ENCODE data around the gene SH2D3C. TPM values are rescaled to one million over a fixed set of nuclear protein-coding genes. Genes with fewer than 3 reads are reported as not detected.

SH2D3C gene
- total RNA-seq, 1 donor from 2014 or later, result not detected

DNA sequence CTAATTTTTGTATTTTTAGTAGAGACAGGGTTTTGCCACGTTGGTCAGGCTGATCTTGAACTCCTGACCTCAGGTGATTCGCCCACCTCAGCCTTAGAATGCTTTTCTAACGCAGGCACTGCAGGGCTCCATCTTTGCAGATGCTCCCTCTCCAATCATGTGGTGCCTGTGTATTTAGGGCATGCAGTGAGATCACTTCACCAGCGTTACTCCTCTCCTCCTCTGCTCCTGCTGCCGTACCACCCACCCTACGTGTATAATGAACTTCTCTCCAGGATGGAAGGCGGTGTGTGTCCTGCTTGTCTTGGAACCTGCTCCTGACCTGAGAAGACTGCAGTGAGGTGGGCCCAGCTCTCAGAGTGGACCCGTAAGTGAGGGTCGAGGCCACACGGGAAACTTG lies 85.3 kb downstream of the SH2D3C start:
- FAIRE-seq (no peak), DNase-seq (ENCODE audit: low read depth) (no peak)
- TF ChIP-seq, protein P1, sequence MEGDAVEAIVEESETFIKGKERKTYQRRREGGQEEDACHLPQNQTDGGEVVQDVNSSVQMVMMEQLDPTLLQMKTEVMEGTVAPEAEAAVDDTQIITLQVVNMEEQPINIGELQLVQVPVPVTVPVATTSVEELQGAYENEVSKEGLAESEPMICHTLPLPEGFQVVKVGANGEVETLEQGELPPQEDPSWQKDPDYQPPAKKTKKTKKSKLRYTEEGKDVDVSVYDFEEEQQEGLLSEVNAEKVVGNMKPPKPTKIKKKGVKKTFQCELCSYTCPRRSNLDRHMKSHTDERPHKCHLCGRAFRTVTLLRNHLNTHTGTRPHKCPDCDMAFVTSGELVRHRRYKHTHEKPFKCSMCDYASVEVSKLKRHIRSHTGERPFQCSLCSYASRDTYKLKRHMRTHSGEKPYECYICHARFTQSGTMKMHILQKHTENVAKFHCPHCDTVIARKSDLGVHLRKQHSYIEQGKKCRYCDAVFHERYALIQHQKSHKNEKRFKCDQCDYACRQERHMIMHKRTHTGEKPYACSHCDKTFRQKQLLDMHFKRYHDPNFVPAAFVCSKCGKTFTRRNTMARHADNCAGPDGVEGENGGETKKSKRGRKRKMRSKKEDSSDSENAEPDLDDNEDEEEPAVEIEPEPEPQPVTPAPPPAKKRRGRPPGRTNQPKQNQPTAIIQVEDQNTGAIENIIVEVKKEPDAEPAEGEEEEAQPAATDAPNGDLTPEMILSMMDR (IDR thresholded peaks at IDR 0.05; ENCODE audit: insufficient read depth, low read length, severe bottlenecking), result no peak
- Histone ChIP-seq H3K36me3 (ENCODE audit: control insufficient read depth, insufficient read depth, low read length) (peaks cover 1% of the 10 kb centered on the region), H3K4me3 (ENCODE audit: low read depth, low read length) (no peak overlapping the region), H3K27me3 (ENCODE audit: control insufficient read depth, insufficient read depth, low read length) (no peaks in the 10 kb centered on the region)

DNA sequence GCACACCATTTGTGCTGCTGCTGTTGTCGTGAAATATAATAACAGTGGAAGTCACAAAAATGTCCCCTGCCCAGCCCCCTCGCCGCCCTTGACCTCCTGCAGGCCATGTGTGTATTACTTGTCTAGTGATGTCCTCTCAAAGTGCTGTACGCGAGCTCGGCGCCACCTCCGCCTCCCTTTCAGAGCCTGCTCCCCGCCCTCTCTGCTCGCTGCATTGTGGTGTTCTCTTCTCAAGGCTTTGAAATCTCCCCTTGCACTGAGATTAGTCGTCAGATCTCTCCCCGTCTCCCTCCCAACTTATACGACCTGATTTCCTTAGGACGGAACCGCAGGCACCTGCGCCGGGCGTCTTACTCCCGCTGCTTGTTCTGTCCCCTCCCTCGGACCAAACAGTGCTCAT lies 86.4 kb downstream of the SH2D3C start:
- H3K27me3 ChIP-seq (ENCODE audit: control insufficient read depth, insufficient read depth, low read length), result no peaks in the 10 kb centered on the region
- no peak overlapping the region for H3K4me3 ChIP-seq (ENCODE audit: low read depth, low read length)
- DNase-seq (ENCODE audit: low read depth) (no peak), FAIRE-seq (no peak)
- TF ChIP-seq, protein P1 (IDR thresholded peaks at IDR 0.05; ENCODE audit: insufficient read depth, low read length, severe bottlenecking), result no peak
- H3K36me3 ChIP-seq (ENCODE audit: control insufficient read depth, insufficient read depth, low read length), result peaks cover 1% of the 10 kb centered on the region

DNA sequence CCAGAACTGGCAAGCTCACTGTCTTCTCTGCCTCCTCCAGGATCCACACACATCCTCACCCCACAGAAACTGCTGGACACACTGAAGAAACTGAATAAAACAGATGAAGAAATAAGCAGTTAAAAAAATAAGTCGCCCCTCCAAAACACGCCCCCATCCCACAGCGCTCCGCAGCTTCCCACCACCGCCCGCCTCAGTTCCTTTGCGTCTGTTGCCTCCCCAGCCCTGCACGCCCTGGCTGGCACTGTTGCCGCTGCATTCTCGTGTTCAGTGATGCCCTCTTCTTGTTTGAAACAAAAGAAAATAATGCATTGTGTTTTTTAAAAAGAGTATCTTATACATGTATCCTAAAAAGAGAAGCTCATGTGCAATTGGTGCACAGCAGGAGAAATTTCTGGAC lies 87.7 kb downstream of the SH2D3C start:
- no peak for DNase-seq (ENCODE audit: low read depth)
- FAIRE-seq, result no peak
- TF ChIP-seq, protein P1 (IDR thresholded peaks at IDR 0.05; ENCODE audit: insufficient read depth, low read length, severe bottlenecking), result no peak
- peaks cover 1% of the 10 kb centered on the region for H3K36me3 ChIP-seq (ENCODE audit: control insufficient read depth, insufficient read depth, low read length)
- no peak overlapping the region for H3K4me3 ChIP-seq (ENCODE audit: low read depth, low read length)
- H3K27me3 ChIP-seq (ENCODE audit: control insufficient read depth, insufficient read depth, low read length), result no peaks in the 10 kb centered on the region

DNA sequence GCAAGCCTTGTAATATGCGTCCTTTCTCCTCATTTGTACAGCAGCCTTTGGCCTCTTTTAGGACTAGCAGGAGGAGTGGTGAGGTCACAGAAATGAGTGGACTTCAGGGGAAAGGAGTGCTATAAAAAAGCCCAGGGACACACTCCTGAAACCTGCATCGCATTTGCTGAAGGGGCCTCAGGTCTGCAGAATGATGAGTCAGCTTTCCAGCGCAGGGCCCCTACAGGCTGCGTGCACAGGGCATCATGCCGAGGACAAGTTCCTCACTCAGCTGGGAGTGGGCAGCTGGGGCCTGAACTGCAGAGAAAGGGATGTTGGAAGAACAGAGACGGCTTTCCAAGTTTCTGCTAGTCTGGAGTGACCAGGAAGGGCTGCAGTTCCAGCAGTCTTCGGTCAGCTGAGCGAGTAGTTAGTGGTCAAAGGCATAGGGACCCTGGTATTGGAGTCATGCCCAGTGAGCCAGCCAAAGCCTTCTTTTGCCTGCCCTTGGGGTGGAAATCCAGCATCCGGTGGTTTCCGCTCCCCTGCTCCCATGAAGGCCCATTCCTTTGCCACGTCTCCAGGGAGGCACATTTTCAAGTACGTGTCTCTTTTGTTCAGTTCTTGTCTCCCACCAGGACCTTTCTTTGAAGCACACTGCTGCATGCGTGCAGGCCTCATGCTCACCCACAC lies 89.0 kb downstream of the SH2D3C start:
- DNase-seq (ENCODE audit: low read depth) (no peak), FAIRE-seq (peak; percentile 13)
- H3K36me3 ChIP-seq (ENCODE audit: control insufficient read depth, insufficient read depth, low read length), result peaks cover 1% of the 10 kb centered on the region
- TF ChIP-seq, protein P1 (IDR thresholded peaks at IDR 0.05; ENCODE audit: insufficient read depth, low read length, severe bottlenecking), result no peak
- no peaks in the 10 kb centered on the region for H3K27me3 ChIP-seq (ENCODE audit: control insufficient read depth, insufficient read depth, low read length)
- no peak overlapping the region for H3K4me3 ChIP-seq (ENCODE audit: low read depth, low read length)

Other genes with a start within 250 kb of the SH2D3C start
- gene STXBP1, start 166.4 kb downstream of the SH2D3C start, total RNA-seq, result 7.9 and 17.1 TPM in 2 replicates
- under 0.01 TPM in 1 of 2 replicates, not detected in the other for gene CFAP157, start 71.7 kb downstream of the SH2D3C start, total RNA-seq
- gene PTRH1, start 63.0 kb downstream of the SH2D3C start, total RNA-seq, result 26.6 and 58.9 TPM in 2 replicates
- not detected in 2 replicates for gene TTC16, start 62.6 kb downstream of the SH2D3C start, total RNA-seq
- gene TOR2A, start 43.4 kb downstream of the SH2D3C start, total RNA-seq, result 1.8 and 4.6 TPM in 2 replicates
- 78.5 and 81.7 TPM in 2 replicates for gene CDK9, start 7.4 kb upstream of the SH2D3C start, total RNA-seq
- 46.9 and 70.0 TPM in 2 replicates for gene FPGS, start 24.2 kb upstream of the SH2D3C start, total RNA-seq
- gene ENG, start 76.0 kb upstream of the SH2D3C start, total RNA-seq, result 0.13 and 2.4 TPM in 2 replicates
- 19.0 and 54.0 TPM in 2 replicates for gene AK1, start 99.0 kb upstream of the SH2D3C start, total RNA-seq
- gene ST6GALNAC6, start 120.9 kb upstream of the SH2D3C start, total RNA-seq, result 18.2 and 18.4 TPM in 2 replicates
- 21.3 and 21.8 TPM in 2 replicates for gene ST6GALNAC4, start 138.4 kb upstream of the SH2D3C start, total RNA-seq
- gene PIP5KL1, start 152.1 kb upstream of the SH2D3C start, total RNA-seq, result 2.1 and 5.1 TPM in 2 replicates
- gene DPM2, start 159.2 kb upstream of the SH2D3C start, total RNA-seq, result 11.8 and 17.4 TPM in 2 replicates
- gene EEIG1, start 202.3 kb upstream of the SH2D3C start, total RNA-seq, result 7.4 and 41.3 TPM in 2 replicates